ENCODE measurements around the gene TNPO3. TPM values are rescaled to one million over a fixed set of nuclear protein-coding genes. Genes with fewer than 3 reads are reported as not detected.

The TNPO3 gene
- total and polyA plus RNA-seq, 7 donors: 22.6 to 62.1 (median 37.0) TPM

DNA sequence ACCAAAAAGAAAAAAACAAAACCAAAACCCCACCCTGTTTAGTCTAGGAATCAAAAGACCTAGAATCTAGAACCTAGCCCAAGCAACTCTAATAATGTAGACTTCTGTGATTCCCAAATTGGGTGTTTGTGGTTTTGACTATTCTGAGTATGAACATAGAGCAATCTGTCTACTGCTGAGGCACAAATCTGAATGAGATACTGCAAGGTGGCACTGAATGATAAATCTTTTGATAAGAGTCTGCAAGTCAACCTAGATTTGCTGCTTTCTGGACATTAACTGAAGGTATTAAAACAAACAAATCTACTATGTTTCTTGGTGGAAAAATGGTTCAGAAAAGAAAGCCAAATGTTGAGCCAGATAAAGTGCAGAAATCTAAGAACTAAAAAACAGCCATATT, 66.5 kb downstream of the TNPO3 start:
- Histone ChIP-seq H3K36me3 (ENCODE audit: insufficient read depth in 1 of 2, low read depth in 1 of 2) (peaks cover 5 to 97% of the 10 kb centered on the region in 2 donors), H3K27me3 (ENCODE audit: insufficient read depth in 3 of 3, low read length in 2 of 3) (no peaks in the 10 kb centered on the region), H3K27ac (no peak overlapping the region), H3K9me3 (no peaks in the 10 kb centered on the region), H3K4me1 (no peaks in the 10 kb centered on the region), H3K4me3 (no peak overlapping the region)
- intact Hi-C loops (cut with DNase I): no loop called here
- TF ChIP-seq, protein P1, sequence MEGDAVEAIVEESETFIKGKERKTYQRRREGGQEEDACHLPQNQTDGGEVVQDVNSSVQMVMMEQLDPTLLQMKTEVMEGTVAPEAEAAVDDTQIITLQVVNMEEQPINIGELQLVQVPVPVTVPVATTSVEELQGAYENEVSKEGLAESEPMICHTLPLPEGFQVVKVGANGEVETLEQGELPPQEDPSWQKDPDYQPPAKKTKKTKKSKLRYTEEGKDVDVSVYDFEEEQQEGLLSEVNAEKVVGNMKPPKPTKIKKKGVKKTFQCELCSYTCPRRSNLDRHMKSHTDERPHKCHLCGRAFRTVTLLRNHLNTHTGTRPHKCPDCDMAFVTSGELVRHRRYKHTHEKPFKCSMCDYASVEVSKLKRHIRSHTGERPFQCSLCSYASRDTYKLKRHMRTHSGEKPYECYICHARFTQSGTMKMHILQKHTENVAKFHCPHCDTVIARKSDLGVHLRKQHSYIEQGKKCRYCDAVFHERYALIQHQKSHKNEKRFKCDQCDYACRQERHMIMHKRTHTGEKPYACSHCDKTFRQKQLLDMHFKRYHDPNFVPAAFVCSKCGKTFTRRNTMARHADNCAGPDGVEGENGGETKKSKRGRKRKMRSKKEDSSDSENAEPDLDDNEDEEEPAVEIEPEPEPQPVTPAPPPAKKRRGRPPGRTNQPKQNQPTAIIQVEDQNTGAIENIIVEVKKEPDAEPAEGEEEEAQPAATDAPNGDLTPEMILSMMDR (IDR thresholded peaks at IDR 0.05): no peak
- DNase-seq: no peak
- ATAC-seq: no peak

DNA sequence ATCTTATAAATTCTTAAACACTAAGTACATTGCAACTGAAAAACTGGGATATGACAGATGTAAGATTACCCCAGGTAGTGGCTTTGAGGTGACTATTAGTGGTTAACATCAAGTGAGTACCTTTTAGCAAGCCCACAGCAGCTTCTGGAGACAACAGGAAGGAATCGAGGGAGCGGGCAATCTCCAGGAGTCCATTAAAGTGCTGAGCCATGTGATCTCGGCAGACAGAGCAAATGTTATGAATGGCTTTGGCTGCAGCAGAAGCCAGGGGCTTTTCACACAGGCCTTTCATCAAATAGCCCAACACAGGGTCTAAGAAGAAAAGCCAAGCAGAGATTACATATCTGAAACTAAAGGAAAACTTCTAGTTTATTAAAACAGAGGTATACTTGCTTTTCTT, 68.3 kb downstream of the TNPO3 start:
- ATAC-seq: no peak
- TF ChIP-seq, protein P1 (IDR thresholded peaks at IDR 0.05): no peak
- no peaks in the 10 kb centered on the region for H3K9me3 ChIP-seq
- H3K36me3 ChIP-seq (ENCODE audit: insufficient read depth in 1 of 2, low read depth in 1 of 2): peaks cover 7 to 100% of the 10 kb centered on the region in 2 donors
- no peak overlapping the region for H3K27ac ChIP-seq
- DNase-seq: no peak
- intact Hi-C loops (cut with DNase I): no loop called here
- H3K27me3 ChIP-seq (ENCODE audit: insufficient read depth in 3 of 3, low read length in 2 of 3): no peaks in the 10 kb centered on the region
- H3K4me3 ChIP-seq: no peak overlapping the region
- H3K4me1 ChIP-seq: no peaks in the 10 kb centered on the region
- WGBS, 3 donors: 79 to 85% (median 84%) methylated on average over 3 of the region's 3 CpGs

DNA sequence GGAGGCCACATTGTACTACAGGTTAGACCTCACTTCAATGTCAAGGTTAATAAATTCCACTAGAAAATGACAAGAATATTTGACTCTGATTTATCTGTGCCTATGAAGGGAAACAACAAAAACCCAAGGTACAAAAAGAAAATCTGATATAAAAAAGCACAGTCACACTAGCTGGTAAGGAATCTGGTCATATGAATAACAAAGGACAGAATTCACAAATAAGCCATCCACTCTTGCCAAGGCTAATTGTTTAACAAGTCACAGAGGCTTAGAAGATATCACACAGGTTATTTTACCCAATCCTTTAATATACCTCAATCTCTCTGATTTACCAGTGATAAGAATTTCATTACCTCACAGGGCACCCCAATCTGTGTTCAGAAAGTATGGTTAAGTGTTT, 69.3 kb downstream of the TNPO3 start:
- Histone ChIP-seq H3K27ac (no peak overlapping the region), H3K27me3 (ENCODE audit: insufficient read depth in 3 of 3, low read length in 2 of 3) (no peaks in the 10 kb centered on the region), H3K9me3 (no peaks in the 10 kb centered on the region), H3K36me3 (ENCODE audit: insufficient read depth in 1 of 2, low read depth in 1 of 2) (peaks cover 7 to 100% of the 10 kb centered on the region in 2 donors), H3K4me3 (no peak overlapping the region), H3K4me1 (no peaks in the 10 kb centered on the region)
- ATAC-seq (no peak), DNase-seq (no peak)
- intact Hi-C loops (cut with DNase I): no loop called here
- TF ChIP-seq, protein P1 (IDR thresholded peaks at IDR 0.05): no peak

DNA sequence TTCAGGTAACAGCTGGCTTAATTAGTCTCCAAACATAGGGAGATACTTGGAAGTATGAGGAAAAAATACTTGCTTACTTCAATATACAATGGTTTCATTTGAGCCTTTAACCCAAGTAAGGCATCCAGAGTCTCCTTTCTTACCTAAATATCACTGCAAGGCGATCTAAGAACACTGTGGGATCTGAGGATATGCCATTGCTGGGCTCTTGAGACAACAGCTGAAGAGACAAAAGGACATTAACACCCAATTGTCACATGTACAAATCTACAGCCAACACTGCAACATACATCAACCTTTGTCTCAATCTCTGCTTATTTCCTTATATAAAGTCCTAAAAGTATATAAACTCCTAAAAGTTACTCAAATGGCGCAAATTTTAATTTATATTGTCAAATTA, 72.8 kb downstream of the TNPO3 start:
- no peak for DNase-seq
- 96 to 98% (median 97%) methylated on average over 2 of the region's 2 CpGs for WGBS, 3 donors
- Histone ChIP-seq H3K27ac (no peak overlapping the region), H3K4me1 (no peaks in the 10 kb centered on the region), H3K4me3 (no peak overlapping the region), H3K9me3 (no peaks in the 10 kb centered on the region), H3K36me3 (ENCODE audit: insufficient read depth in 1 of 2, low read depth in 1 of 2) (peaks cover 7 to 99% of the 10 kb centered on the region in 2 donors), H3K27me3 (ENCODE audit: insufficient read depth in 3 of 3, low read length in 2 of 3) (no peaks in the 10 kb centered on the region)
- no peak for ATAC-seq
- intact Hi-C loops (cut with DNase I): no loop called here
- TF ChIP-seq, protein P1 (IDR thresholded peaks at IDR 0.05): no peak

DNA sequence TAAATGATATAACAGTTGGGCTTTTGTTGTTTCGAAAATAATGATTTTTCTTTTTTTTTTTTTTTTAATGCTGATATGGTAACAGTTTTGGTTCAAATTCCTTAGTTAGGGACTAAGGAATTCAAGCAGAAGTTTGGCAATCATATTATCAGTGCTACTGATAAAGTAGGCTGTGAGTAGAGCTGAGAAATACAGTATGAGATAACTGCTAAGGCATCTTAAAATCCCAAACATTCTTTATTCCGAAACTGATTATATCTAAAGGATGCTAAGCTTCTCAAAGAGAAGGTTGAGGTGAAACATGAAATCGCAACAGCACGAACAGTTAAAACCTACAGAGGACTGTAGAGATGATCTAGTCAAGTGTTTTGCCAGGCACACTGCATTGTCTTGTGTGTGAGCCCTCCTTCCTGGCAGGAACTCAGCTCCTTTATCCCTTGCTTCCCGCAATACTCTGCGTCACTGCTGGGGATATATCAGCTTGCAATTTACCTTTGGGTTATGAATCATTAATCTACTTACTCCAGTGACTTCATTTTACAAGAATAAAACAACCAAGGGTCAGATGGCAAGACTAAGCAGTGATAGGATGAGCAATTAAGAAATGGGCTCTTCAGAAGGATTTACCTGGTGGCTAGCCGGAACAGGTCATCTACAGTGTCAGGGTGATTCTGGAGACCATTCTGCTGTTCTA, 80.5 kb downstream of the TNPO3 start:
- Histone ChIP-seq H3K4me3 (no peak overlapping the region), H3K36me3 (ENCODE audit: insufficient read depth in 1 of 2, low read depth in 1 of 2) (peaks cover 11 to 95% of the 10 kb centered on the region in 2 donors), H3K4me1 (no peaks in the 10 kb centered on the region), H3K27ac (no peak overlapping the region), H3K9me3 (no peaks in the 10 kb centered on the region), H3K27me3 (ENCODE audit: insufficient read depth in 3 of 3, low read length in 2 of 3) (no peaks in the 10 kb centered on the region)
- TF ChIP-seq, protein P1 (IDR thresholded peaks at IDR 0.05): no peak
- DNase-seq (no peak), ATAC-seq (peak; percentile 61 to 78 (median 76))
- intact Hi-C loops (cut with DNase I): no loop called here
- 77 to 89% (median 87%) methylated on average over 7 of the region's 7 CpGs for WGBS, 3 donors
